Measurements from ENCODE around the gene PHF3. TPM values are rescaled to one million over a fixed set of nuclear protein-coding genes. Genes with fewer than 3 reads are reported as not detected.

Gene PHF3
- total and polyA plus RNA-seq, 2 donors (not counting 1 experiment from before 2014, with no cell fraction given), result 13.5 to 111 TPM

DNA sequence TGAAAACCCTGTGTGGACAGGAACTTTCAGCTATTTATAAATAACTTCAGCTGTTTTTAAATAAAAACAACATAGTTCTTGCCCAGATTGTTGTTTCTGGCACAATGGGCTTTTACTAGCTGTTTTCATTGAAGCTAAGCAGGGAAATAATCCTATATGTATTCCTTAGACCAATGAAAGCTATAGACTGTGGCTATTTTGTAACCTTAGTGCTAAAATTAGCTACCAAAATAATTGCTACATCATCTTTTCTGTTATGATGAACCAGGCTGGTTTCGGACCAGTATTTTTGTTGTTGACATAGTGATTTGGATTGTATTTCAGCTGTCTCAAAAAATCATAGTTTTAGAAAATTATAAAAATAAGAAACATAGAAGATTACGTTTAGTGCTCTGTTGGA, 13.7 kb downstream of the PHF3 start:
- Histone ChIP-seq H3K9ac (ENCODE audit: low read length) (no peak overlapping the region), H3K79me2 (ENCODE audit: control insufficient read depth, insufficient read depth, low read length) (peaks cover 100% of the 10 kb centered on the region), H3K27me3 (replicated peaks in 1 of 4; ENCODE audit: control extremely low read depth in 1 of 4, control insufficient read depth in 3 of 4, insufficient read depth in 4 of 4, low read length in 3 of 4) (no peaks in the 10 kb centered on the region), H4K20me1 (ENCODE audit: control insufficient read depth, insufficient read depth, low read length, poor library complexity, severe bottlenecking) (peaks cover 79% of the 10 kb centered on the region), H2AFZ (ENCODE audit: insufficient read depth, low read depth, low read length, poor library complexity, severe bottlenecking) (no peak overlapping the region), H3K4me3 (ENCODE audit: control extremely low read depth in 1 of 5, extremely low read depth in 1 of 5, insufficient read depth in 1 of 5, low read depth in 2 of 5, low read length in 4 of 5) (no peak overlapping the region), H3K9me3 (ENCODE audit: control extremely low read depth in 1 of 3, control insufficient read depth in 2 of 3, insufficient read depth in 1 of 3, low read length in 2 of 3) (no peaks in the 10 kb centered on the region), H3K27ac (ENCODE audit: low read length in 2 of 2) (no peak overlapping the region), H3K4me2 (replicated peaks; ENCODE audit: low read depth, low read length, poor library complexity, severe bottlenecking) (no peak overlapping the region), H3K4me1 (ENCODE audit: control insufficient read depth in 2 of 2, insufficient read depth in 2 of 2, low read length in 2 of 2) (peaks cover 0 to 14% of the 10 kb centered on the region in 2 donors), H3K36me3 (replicated peaks in 1 of 2; ENCODE audit: control extremely low read depth in 1 of 2, control insufficient read depth in 1 of 2, extremely low read depth in 1 of 2, insufficient read depth in 2 of 2, low read length in 1 of 2) (peaks cover 6 to 14% of the 10 kb centered on the region in 2 experiments)
- no peak overlapping the region for H3K27ac Mint-ChIP-seq
- H3K9me3 Mint-ChIP-seq (ENCODE audit: insufficient read depth), result no peaks in the 10 kb centered on the region
- no peaks in the 10 kb centered on the region for H3K27me3 Mint-ChIP-seq
- DNase-seq (no peak), ATAC-seq (ENCODE audit: low read depth) (no peak)
- CTCF ChIA-PET, result interaction anchor here (1.3 kb wide), 1 partner anchor 10 kb away, joined by 3 read pairs; no protein-coding TSS in a partner anchor
- POLR2A ChIA-PET, result no interaction called here
- intact Hi-C loops (cut with micrococcal nuclease), result no loop called here
- H3K4me1 Mint-ChIP-seq, result peaks cover 61% of the 10 kb centered on the region
- no peak overlapping the region for H3K4me3 Mint-ChIP-seq
- WGBS (ENCODE audit: insufficient coverage), result no CpG with 5 or more reads among the region's 2 CpGs
- TF ChIP-seq, protein P1, sequence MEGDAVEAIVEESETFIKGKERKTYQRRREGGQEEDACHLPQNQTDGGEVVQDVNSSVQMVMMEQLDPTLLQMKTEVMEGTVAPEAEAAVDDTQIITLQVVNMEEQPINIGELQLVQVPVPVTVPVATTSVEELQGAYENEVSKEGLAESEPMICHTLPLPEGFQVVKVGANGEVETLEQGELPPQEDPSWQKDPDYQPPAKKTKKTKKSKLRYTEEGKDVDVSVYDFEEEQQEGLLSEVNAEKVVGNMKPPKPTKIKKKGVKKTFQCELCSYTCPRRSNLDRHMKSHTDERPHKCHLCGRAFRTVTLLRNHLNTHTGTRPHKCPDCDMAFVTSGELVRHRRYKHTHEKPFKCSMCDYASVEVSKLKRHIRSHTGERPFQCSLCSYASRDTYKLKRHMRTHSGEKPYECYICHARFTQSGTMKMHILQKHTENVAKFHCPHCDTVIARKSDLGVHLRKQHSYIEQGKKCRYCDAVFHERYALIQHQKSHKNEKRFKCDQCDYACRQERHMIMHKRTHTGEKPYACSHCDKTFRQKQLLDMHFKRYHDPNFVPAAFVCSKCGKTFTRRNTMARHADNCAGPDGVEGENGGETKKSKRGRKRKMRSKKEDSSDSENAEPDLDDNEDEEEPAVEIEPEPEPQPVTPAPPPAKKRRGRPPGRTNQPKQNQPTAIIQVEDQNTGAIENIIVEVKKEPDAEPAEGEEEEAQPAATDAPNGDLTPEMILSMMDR (IDR thresholded peaks at IDR 0.05), result no peak
- no peak for TF ChIP-seq EZH2 (IDR thresholded peaks at IDR 0.05; ENCODE audit: borderline replicate concordance, insufficient read depth, low read depth, low read length, poor library complexity, severe bottlenecking)

DNA sequence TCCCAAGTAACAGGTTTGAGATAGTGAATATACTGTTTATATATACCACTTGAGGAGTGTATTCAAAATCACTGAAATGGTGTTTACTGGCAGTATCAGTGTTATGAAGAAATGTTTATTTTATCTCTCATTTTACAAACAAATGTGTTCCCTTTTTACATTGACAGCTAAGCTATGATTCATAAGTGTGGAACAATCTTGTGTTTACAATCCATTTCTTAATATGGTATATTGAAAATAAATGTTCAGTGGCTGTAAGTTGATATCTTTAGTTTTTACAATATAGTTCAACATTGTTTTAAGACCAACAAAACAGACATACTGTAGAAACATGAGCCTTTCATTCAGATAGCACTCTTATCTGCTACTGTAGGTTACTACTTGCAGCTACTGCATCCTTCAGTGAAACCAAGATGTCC, 14.3 kb downstream of the PHF3 start:
- intact Hi-C loops (cut with micrococcal nuclease), result no loop called here
- H3K79me2 ChIP-seq (ENCODE audit: control insufficient read depth, insufficient read depth, low read length), result peaks cover 100% of the 10 kb centered on the region
- H3K36me3 ChIP-seq (replicated peaks in 1 of 2; ENCODE audit: control extremely low read depth in 1 of 2, control insufficient read depth in 1 of 2, extremely low read depth in 1 of 2, insufficient read depth in 2 of 2, low read length in 1 of 2), result peaks cover 6 to 11% of the 10 kb centered on the region in 2 experiments
- DNase-seq (no peak), ATAC-seq (ENCODE audit: low read depth) (no peak)
- Mint-ChIP-seq H3K27me3 (no peaks in the 10 kb centered on the region), H3K27ac (no peak overlapping the region), H3K4me3 (no peak overlapping the region), H3K9me3 (ENCODE audit: insufficient read depth) (no peaks in the 10 kb centered on the region), H3K4me1 (peaks cover 59% of the 10 kb centered on the region)
- H3K9me3 ChIP-seq (ENCODE audit: control extremely low read depth in 1 of 3, control insufficient read depth in 2 of 3, insufficient read depth in 1 of 3, low read length in 2 of 3), result no peaks in the 10 kb centered on the region
- H3K9ac ChIP-seq (ENCODE audit: low read length), result no peak overlapping the region
- no peak overlapping the region for H3K4me2 ChIP-seq (replicated peaks; ENCODE audit: low read depth, low read length, poor library complexity, severe bottlenecking)
- H3K4me1 ChIP-seq (ENCODE audit: control insufficient read depth in 2 of 2, insufficient read depth in 2 of 2, low read length in 2 of 2), result peaks cover 0 to 14% of the 10 kb centered on the region in 2 donors
- TF ChIP-seq EZH2 (IDR thresholded peaks at IDR 0.05; ENCODE audit: borderline replicate concordance, insufficient read depth, low read depth, low read length, poor library complexity, severe bottlenecking), result no peak
- TF ChIP-seq, protein P1 (IDR thresholded peaks at IDR 0.05), result no peak
- H3K27ac ChIP-seq (ENCODE audit: low read length in 2 of 2), result no peak overlapping the region
- CTCF ChIA-PET, result interaction anchor here (0.6 to 1.3 kb wide), 2 partner anchors 11 to 49 kb away, joined by 3 read pairs; no protein-coding TSS in a partner anchor
- H2AFZ ChIP-seq (ENCODE audit: insufficient read depth, low read depth, low read length, poor library complexity, severe bottlenecking), result no peak overlapping the region
- no peak overlapping the region for H3K4me3 ChIP-seq (ENCODE audit: control extremely low read depth in 1 of 5, extremely low read depth in 1 of 5, insufficient read depth in 1 of 5, low read depth in 2 of 5, low read length in 4 of 5)
- no peaks in the 10 kb centered on the region for H3K27me3 ChIP-seq (replicated peaks in 1 of 4; ENCODE audit: control extremely low read depth in 1 of 4, control insufficient read depth in 3 of 4, insufficient read depth in 4 of 4, low read length in 3 of 4)
- POLR2A ChIA-PET, result no interaction called here
- H4K20me1 ChIP-seq (ENCODE audit: control insufficient read depth, insufficient read depth, low read length, poor library complexity, severe bottlenecking), result peaks cover 79% of the 10 kb centered on the region
